ENCODE measurements around the gene MUSTN1.

MUSTN1 gene

DNA sequence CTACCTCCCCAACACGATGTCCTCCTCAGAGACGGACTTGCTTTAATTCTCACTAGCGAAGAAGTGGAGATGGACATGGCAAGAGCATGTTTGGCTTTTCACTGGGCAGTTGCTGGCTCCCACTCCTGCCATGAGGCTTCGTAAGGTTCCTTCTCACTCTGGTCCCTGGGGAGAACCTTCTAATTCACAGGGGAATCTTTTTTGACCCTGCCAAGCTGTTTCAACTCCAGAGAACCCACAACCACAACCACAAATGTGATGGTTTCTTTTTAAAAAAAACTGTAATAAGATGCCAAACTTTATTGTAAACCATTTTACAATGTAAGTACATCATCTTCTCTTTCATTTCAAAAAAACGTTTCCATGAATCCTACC is 1.6 kb upstream of the MUSTN1 start:
- DNase-seq (ENCODE audit: low read depth in 2 of 2, low spot score in 1 of 2) = no peak

DNA sequence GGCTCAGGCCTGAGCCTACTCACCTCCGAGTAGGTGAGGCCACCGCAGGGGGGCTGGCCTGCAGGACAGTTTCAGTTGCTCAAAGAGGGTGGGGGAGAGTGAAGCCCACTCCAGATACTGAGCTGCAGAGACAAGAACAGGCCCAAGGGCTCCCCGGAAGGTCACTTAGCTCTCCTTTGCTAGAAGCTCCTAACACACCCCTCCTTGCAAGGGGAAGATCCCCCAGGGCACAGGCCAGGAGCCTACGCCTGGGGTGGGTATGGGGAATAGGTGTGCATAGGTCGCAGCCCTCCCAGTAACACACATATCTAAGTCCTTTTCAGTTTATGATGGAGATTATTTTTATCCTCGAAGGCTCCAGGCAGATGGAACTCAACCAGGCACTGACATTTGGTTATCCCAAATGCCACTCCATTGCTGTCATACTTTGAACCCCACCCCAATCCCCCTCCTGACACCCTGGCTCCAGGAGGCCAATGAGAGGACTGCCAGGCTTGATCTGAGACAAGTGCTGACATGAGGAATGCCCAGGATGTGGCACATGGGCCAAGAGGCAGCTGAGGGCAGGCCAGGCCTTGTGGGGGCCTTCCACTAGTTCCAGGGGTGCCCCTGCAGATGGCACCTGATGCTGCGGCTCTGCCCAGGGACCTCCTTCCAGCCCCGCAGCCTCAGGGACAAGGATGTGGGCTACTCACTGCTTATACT is 1.1 kb upstream of the MUSTN1 start:
- DNase-seq (ENCODE audit: low read depth in 2 of 2, low spot score in 1 of 2) = no peak

DNA sequence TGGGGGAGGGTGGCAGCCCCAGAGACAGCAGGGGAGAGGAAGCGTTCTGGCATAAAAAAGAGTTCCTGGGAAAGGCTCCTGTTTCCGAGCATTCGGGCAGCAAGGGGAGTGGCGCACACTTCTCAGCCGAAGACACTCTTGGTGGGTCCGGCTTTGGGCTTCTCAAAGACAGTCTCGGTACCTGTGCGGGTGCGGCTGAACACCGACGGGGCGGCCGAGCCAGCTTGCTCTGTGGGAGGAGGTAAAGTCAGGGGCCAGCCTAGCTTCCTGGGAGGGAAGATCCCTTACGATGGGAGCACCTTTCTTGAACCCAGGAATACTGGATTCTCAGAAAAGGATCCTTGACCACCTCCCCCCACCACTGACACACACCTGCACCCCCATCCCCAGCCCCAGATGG is 1.6 kb downstream of the MUSTN1 start:
- DNase-seq (ENCODE audit: low read depth in 2 of 2, low spot score in 1 of 2) = no peak

DNA sequence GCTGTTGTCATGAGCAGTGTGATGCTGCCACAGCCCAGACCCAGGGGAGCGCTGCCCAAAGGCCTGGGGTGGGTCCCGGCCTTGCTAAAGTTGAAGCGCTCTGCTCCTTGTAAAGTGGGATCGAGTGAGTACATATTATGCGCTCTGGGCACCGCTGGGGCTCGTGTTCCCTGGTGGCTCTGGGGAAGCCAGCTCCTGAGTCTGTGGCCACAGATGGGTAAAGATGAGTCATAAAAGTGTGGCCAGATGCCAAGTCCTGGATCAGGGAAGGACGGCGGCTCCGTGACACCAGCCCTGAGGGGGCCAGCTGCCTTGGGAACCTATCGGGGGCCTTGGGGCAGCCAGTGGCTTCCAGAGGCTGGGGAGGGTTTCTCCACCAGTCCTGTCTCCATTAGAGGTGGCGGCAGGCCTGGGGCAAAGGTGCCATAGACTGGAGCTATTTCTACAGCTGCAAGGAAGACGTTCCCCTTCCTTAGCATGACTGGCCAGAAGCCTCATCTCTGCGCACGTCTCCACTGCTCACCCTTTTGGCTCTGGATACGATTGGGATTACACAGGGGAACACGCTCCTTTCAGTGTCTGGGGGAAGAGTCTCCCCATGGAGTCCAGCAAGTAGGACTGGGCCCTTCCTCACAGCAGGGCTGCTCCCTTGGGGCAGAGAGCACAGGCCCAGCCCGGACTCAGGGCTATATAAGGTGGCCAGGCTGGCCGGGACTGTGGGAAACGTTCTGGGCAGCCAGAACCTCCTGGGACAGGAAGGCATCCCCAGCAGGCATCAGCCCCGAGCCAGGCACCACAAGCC is 3.1 kb downstream of the MUSTN1 start:
- DNase-seq (ENCODE audit: low read depth in 2 of 2, low spot score in 1 of 2) = no peak

DNA sequence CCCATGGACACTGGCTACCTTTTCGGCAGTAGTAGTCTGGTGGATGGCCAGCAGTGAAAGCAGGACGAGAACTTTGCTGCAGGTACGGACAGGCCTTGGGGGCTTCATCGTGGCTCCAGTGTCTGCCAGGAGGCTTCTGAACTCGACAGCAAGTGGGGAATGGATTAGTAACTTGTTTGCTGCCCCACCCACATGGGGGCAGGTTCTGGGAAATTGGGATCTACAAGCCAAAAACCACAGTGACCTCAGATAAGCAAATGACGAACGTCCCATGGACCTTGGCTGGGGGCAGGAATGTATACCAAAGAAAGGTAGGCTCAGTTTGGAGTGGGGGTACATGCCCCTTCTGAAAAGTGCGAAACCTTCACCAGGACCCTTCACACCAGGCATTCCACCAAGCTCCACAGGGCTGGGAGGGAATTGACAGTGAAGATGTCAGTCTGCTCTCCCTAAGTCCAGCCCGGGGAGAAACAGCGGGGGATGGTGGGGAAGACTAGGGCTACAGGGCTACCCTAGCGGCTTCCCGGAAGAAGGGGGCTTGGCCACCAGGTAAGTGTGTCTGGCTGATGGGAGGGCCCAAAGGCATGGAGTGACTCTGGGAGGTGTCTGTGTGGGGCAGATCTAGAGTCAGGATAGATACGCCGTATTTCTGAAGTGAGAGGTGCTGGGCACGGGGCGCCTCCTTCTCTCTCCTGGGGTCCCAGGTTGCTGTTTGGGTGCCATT is 4.1 kb downstream of the MUSTN1 start, which contains the start of gene ITIH4:
Gene ITIH4, minus strand, starts transcription at position 138 of the 724 bp plus-strand sequence. Its CDS starts 30 bp downstream, at position 108.
- DNase-seq (ENCODE audit: low read depth in 2 of 2, low spot score in 1 of 2) = no peak

DNA sequence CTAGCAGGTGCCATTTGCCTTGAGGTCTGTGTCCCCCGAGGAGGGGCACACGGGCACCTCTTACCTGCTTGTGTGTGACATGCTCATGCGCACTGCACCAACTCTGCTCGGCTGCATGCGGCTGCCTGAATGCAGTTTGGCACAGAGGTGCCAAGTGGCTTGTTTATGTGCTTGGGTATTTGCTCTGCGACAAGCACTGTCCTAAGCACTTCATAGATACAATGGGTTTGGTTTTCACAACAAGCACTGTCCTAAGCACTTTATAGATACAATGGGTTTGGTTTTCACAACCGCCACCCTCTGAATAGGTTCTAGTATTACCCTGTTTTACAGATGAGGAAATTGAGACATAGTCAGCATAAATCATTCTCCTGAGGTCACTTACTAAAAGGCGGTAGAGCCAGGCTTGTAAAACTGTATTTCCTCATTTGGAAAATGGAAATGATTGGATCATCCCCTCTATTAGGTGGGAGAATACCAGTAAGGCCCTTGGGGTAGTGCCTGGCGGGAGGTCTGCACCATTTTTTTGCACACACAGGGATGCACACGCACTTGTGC is 4.8 kb downstream of the MUSTN1 start:
- DNase-seq (ENCODE audit: low read depth in 2 of 2, low spot score in 1 of 2) = no peak

DNA sequence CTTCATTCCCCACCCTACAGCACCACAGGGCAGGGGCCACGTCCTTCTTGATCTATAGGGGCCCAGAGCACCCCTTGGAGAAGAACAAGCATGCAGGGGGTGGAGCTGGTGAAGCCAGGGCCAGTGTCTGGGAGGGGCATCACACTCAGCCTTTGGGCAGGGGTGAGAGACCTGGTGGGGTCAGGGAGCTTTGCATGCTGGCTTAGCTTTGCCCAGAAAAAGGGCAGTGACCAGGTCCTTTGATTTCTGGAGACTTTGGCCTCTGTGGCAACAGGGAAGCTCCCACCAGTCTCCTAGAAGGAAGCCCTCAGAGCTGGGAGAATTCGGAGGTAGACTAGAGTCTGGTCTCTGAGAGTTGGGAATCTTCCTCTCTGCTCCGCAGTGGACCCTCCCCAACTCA is 5.3 kb downstream of the MUSTN1 start:
- no peak for DNase-seq (ENCODE audit: low read depth in 2 of 2, low spot score in 1 of 2)

DNA sequence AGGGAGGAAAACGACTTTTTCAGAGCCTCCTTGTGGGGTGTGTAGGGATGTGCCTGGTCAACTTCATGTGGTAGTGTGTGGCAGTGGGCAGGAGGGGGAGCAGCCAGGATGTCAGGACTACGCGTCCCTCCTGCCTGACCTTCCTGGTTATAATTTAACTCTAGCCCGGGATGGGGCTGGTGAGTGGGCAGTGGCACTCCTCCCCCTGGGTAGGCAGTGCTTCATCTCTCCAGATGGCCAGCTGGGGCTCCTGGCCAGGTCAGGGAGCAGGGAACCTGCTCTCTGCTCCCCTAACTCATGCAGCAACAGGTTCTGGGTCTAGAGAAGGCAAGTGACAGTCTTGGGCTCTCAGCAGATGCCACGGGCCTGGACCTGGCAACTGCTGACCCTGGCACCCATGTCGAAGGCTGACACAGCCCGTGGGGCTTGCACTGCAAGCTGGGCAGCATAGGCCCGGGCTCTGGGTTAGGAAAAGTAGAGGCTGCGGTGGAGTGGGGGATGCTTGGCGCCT is 6.9 kb downstream of the MUSTN1 start:
- no peak for DNase-seq (ENCODE audit: low read depth in 2 of 2, low spot score in 1 of 2)

DNA sequence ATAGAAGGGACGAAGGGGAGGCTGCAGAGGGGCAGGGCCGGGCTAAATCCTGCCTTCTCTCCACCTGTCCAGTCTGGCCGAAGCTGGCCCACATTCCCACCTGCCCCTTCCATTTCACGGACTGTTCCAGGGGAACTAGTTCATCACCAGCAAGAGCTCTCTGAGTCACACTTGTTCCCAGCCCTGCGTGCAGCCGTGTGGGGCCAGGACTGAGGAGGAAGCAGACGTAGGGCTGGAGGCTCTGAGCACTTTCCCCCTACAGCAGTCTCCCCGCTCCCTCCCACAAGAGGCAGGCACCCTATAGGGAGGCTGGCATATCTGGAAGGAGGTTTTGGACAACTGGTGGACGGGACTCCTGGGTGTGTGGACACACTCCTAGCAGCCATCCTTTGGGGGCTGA is 7.4 kb downstream of the MUSTN1 start:
- DNase-seq (ENCODE audit: low read depth in 2 of 2, low spot score in 1 of 2) = no peak

DNA sequence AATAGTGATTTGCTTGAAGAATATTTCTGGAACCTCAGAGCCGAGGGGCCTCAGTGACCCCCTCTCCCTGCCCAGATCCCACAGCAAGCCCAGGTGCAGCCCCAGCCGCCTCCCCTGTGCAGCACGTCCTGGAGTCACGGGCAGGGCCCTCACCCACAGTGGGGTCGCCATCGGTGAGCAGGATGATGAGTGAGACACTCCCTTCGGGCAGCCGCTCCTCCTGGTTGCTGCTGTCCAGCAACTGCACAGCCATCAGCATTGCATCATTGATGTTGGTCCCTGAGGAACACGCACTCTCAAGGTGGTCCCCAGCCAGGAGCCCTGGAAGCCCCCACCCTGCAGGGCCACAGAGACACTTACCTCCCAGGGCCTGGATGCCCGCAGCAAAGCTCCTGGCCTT is 10.8 kb downstream of the MUSTN1 start:
- DNase-seq (ENCODE audit: low read depth in 2 of 2, low spot score in 1 of 2) = no peak

DNA sequence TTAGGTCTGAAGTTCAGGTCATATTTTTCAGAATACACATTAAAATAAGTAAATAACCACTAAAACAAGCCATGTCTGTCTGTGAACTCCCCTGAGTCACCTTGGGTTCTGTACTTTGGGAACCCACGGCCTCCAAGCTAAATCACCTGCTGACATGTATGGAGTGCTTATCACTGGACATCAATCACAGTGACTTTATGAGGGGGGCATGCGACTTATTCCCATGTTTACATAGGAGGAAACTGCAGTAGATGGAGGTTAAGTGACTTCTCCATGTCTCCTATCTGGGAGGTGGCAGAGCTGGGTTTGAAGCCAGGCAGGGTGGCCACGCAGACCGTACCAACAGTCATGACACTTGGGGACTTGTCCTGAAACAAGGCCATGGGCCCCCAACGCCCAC is 12.5 kb downstream of the MUSTN1 start:
- no peak for DNase-seq (ENCODE audit: low read depth in 2 of 2, low spot score in 1 of 2)

DNA sequence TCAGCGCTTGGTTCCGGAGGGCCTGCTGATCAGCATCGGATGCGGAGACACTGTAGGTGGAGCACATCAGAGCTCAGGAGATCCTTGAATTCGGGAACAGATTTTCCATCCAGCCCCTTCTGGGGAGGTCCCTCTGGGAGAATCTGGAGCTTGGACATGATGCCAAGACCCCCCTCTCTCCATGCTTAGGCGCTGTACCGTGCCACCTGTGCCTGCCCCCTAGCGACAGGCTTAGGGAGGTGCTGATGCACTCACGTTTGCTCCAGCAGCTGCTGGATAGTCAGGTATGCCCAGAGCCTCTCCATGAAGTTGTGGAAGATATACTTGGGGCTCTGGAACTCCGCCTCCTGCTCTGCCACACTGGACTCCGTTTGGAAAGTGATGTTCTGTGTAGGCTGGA is 14.1 kb downstream of the MUSTN1 start:
- DNase-seq (ENCODE audit: low read depth in 2 of 2, low spot score in 1 of 2) = no peak

DNA sequence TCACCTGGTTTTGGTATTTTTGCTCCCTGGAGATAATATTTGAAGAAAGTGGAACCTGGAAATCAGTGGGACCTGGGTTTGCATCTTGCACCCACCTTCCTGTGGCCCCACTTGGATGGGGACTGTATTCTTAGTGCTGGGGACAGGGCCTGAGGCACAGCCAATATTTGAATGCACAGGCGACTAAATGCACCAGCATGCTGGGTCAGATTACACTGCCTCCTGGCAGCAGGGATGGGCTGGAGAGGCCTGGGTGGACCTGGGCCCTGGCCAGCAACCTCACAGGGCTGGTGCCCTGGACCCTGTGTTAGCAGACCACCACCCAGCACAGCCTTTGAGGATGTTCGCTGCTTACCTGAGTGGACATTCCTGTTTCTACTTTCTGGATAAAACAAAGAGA is 14.9 kb downstream of the MUSTN1 start:
- DNase-seq (ENCODE audit: low read depth in 2 of 2, low spot score in 1 of 2) = no peak

DNA sequence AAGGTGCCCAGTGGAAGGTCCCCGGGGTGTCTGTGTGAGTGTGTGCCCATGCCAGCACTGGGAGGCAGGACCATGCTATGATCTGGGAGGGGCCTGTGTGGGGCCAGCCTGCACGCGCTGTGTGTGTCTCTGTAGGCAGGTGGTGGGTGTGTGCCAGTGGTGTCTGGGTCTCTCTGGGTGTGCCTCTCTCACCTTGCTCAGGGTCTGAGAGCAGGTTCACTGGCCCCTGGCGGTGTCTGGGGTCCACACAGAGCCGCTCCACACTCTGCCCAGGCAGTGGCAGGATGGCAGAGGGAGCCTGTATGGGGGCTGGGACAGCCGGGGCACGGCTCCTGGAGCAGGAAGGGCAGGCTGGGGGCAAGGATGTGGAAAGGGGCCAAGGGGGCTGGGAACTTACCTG is 17.0 kb downstream of the MUSTN1 start:
- DNase-seq (ENCODE audit: low read depth in 2 of 2, low spot score in 1 of 2) = no peak

DNA sequence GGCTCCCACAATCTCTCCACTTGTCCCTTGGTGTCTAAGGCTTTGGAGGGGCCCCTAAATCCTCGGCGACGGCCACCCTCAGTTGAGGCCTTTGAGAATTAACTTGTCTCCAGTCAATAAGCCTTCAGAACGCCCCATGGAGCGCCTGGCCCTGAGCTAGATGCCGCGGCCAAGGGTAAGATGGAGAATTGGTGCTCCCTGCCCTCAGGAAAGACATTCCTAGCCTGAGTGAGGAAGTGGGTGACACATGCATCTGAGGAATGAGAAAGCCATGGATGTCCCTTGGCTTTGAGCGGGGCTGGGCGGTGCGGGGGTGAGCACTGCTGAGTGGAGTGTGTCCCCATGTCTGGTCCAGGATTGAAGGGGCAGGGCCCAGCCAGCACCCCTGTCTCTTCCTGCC is 17.6 kb downstream of the MUSTN1 start:
- no peak for DNase-seq (ENCODE audit: low read depth in 2 of 2, low spot score in 1 of 2)

DNA sequence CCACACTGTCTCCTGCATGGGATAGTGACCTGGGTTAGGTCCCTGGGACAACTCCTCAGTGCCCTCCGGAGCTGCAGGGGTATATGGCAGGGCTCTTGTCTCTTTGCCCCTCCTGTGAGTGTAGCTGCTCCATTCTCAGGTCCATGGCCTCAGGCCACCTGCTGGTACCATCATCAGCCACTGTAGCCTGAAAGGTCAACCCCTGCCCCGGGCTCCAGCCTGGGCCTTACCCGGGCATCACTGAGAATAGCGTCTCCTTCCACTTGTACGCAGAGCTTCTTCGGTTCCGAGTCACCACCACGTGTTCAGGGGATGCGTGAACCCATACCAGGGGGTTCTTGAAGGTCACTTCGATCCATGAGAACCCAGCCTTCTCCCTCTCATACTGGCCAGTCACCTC is 18.2 kb downstream of the MUSTN1 start:
- no peak for DNase-seq (ENCODE audit: low read depth in 2 of 2, low spot score in 1 of 2)

DNA sequence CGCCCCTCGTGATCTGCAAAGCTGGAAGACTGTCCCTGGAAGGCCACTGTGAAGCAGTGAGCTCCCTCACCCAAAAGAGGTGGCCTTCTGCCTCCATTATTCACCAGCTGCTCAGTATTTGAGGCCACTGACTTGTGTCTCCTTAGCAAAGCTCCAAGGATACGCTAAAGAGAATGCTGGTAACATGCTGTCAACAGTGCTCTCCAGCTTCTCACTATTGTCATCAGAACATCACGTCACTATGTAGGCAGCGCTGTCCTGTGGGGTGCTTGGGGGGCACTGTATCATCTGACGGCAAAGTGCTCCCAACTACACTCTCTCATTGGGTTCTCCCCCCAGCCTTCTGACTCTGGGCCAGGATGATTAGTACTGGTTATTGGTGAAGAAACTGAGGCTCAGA is 18.6 kb downstream of the MUSTN1 start:
- DNase-seq (ENCODE audit: low read depth in 2 of 2, low spot score in 1 of 2) = no peak

DNA sequence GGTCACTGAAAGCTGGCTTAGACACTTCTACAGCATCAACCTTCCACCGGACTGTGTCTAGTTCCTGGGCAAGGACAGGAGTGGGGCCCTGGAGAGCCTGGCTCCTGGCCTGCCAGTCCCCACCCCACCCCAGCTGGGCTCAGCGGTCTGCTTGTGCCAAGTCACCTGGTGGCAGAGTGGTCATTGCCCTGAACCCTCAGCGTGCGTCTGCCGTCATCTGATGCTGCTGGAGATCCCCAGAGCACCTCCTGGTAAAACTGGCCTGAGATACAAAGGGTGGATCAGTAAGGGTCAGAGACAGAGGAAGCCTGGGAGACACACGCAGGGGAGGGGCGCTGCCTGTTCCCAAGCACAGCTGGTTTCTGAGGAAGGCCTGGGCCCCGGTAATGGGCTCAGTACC is 21.0 kb downstream of the MUSTN1 start:
- no peak for DNase-seq (ENCODE audit: low read depth in 2 of 2, low spot score in 1 of 2)

DNA sequence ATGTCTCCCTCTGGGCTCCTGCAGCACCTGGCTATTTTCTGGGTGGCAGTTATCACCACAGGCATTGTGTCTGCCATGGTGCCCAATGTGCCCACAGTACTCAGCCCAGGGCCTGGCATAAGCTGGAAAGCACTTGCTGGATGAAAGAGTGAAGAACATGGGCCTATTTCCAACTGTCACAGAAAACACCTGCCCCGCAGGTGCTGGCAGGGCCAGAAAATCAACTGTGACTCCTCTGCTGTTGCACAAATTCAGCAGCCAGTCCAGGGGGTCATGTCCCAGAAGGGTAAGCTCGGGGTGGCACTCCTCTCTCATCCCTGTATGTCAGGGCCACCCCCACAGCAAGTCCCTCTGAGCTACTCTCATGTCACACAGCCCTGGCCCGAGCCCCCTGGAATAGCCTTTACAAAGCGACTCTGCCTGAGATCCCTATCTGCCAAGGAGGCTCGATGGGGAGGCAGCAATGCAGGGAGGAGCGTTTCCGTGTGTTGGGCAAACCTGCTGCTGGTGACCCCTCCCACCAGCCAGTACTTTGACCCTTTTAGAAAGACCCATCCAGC is 23.3 kb downstream of the MUSTN1 start:
- no peak for DNase-seq (ENCODE audit: low read depth in 2 of 2, low spot score in 1 of 2)

DNA sequence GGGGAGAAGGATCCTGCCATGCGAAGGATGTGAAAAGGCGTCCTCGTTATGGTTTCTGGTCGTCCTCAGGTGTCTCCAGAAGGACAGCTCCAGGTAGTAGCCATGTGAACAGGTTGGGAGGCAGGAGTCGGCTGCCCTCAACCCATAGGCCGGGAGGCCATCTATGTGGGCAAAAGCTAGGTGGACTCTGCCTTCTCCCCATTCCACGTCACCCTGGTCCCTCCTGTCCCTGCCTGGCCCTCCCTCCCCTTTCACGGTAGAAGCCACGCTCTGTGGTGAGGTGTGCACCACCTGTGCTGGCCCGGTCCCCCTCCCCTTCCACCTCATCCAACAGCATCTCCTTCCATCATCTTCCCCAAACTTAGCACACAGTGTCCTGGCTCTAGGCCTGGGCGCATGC is 23.9 kb downstream of the MUSTN1 start:
- DNase-seq (ENCODE audit: low read depth in 2 of 2, low spot score in 1 of 2) = no peak

DNA sequence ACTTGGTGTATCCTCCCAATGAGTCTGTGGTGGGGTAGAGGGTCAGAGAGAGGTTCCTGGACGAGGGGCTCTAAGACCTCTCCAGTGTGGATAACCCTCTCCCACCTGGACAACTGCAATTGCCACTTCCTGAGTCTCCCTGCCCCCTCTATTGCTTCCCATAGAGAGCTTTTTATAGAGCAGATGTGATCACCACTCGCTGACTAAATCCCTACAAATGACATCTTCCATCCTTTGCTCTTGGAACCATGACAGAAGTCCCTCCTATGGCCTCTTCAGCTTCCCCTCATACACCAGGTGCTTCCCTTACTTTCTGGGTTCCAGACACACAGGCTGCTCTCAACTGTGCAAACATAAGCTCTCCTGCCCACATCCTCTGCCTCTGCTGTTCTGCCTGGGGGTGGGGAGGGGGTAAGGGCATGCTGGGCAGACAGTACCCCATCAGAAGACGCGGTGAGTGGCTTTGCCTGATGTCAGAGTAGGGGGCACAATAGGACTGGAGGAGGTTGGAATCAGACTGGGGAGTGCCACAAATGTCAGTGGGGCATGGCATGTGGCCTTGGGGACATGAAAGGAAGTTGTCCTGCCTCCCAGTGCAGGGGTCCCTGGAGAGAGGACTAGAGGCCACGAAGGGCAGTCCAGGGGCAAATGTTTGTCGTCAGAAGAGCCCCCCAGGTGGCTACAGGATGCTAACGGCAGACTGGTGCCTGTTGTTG is 25.0 kb downstream of the MUSTN1 start:
- DNase-seq (ENCODE audit: low read depth in 2 of 2, low spot score in 1 of 2) = no peak
